Activated naive CD4-positive, alpha-beta T cell treated with anti-CD3 and anti-CD28 coated beads, Interleukin-2, amount 10 ng/mL, durations not matched to agents 7 days and 5 days (primary cell): ENCODE results near the gene AP2M1.

Experiments used
- CTCF ChIA-PET: fragments of 350-600 bp; sonication (Branson Sonifier 250); formaldehyde crosslinking; loops from one replicate; lab custom pipeline; 2021; ENCODE audit warnings: antibody characterized with exemption; lab: Charles Lee
- DNase-seq: peaks from one replicate; pipeline ENCODE4 v3.0.0-alpha.2; 2020
- H3K27ac Mint-ChIP-seq: one replicate; pipeline ENCODE4 v1.8.0; 2021; ENCODE audit warnings: mild to moderate bottlenecking, moderate library complexity, mixed read lengths
- H3K27me3 Mint-ChIP-seq: one replicate; pipeline ENCODE4 v1.8.0; 2021; ENCODE audit warnings: mild to moderate bottlenecking, mixed read lengths
- H3K36me3 Mint-ChIP-seq: one replicate; pipeline ENCODE4 v1.8.0; 2021; ENCODE audit warnings: mixed read lengths
- H3K4me1 Mint-ChIP-seq: one replicate; pipeline ENCODE4 v1.8.0; 2021; ENCODE audit warnings: mixed read lengths
- H3K4me3 Mint-ChIP-seq: one replicate; pipeline ENCODE4 v1.8.0; 2021; ENCODE audit warnings: mild to moderate bottlenecking, moderate library complexity, mixed read lengths
- H3K9me3 Mint-ChIP-seq: one replicate; pipeline ENCODE4 v1.8.0; 2021; ENCODE audit warnings: mixed read lengths

AP2M1 gene

GRCh38 chr3:184166671-184167070 is 8.0 kb upstream of the AP2M1 start:
- Mint-ChIP-seq H3K4me1 (no peaks in the 10 kb centered on the region), H3K4me3 (no peak overlapping the region), H3K9me3 (no peaks in the 10 kb centered on the region), H3K27me3 (no peaks in the 10 kb centered on the region), H3K27ac (no peak overlapping the region), H3K36me3 (peaks cover 27% of the 10 kb centered on the region)
- CTCF ChIA-PET = no interaction called here
- DNase-seq = no peak

- H3K36me3 Mint-ChIP-seq = peaks cover 28% of the 10 kb centered on the region
- no peak overlapping the region for H3K27ac Mint-ChIP-seq
- H3K9me3 Mint-ChIP-seq = no peaks in the 10 kb centered on the region
- H3K4me1 Mint-ChIP-seq = no peaks in the 10 kb centered on the region
- no peak overlapping the region for H3K4me3 Mint-ChIP-seq
- DNase-seq = no peak
- CTCF ChIA-PET = no interaction called here
- H3K27me3 Mint-ChIP-seq = no peaks in the 10 kb centered on the region
Observed at GRCh38 chr3:184167786-184168185, 6.9 kb upstream of the AP2M1 start.

GRCh38 chr3:184168363-184169120 is 6.1 kb upstream of the AP2M1 start:
- Mint-ChIP-seq H3K36me3 (peaks cover 26% of the 10 kb centered on the region), H3K27ac (no peak overlapping the region), H3K4me3 (no peak overlapping the region), H3K27me3 (no peaks in the 10 kb centered on the region), H3K9me3 (no peaks in the 10 kb centered on the region), H3K4me1 (peaks cover under 1% of the 10 kb centered on the region)
- CTCF ChIA-PET = interaction anchor here (1.3 kb wide), 1 partner anchor 9 kb away, joined by 3 read pairs; no protein-coding TSS in a partner anchor
- DNase-seq = no peak

- peaks cover 8% of the 10 kb centered on the region for H3K4me1 Mint-ChIP-seq
- H3K36me3 Mint-ChIP-seq = peaks cover 19% of the 10 kb centered on the region
- CTCF ChIA-PET = interaction anchor here (0.5 to 1.3 kb wide), 2 partner anchors 11 to 20 kb away, joined by 3 read pairs; no protein-coding TSS in a partner anchor
- H3K4me3 Mint-ChIP-seq = no peak overlapping the region
- H3K27ac Mint-ChIP-seq = no peak overlapping the region
- no peaks in the 10 kb centered on the region for H3K27me3 Mint-ChIP-seq
- no peaks in the 10 kb centered on the region for H3K9me3 Mint-ChIP-seq
- no peak for DNase-seq
Observed at GRCh38 chr3:184169896-184170875, 4.5 kb upstream of the AP2M1 start.

- no peak overlapping the region for H3K4me3 Mint-ChIP-seq
- no peak for DNase-seq
- H3K27ac Mint-ChIP-seq = no peak overlapping the region
- H3K27me3 Mint-ChIP-seq = no peaks in the 10 kb centered on the region
- peaks cover 22% of the 10 kb centered on the region for H3K4me1 Mint-ChIP-seq
- CTCF ChIA-PET = no interaction called here
- no peaks in the 10 kb centered on the region for H3K9me3 Mint-ChIP-seq
- H3K36me3 Mint-ChIP-seq = peaks cover 19% of the 10 kb centered on the region
Observed at GRCh38 chr3:184171562-184171961, 3.1 kb upstream of the AP2M1 start.

GRCh38 chr3:184172681-184173373 is 1.8 kb upstream of the AP2M1 start:
- H3K4me3 Mint-ChIP-seq = no peak overlapping the region
- CTCF ChIA-PET = interaction anchor here (0.6 to 1.5 kb wide), 2 partner anchors 21 to 55 kb away, joined by 3 read pairs; no protein-coding TSS in a partner anchor
- peaks cover 18% of the 10 kb centered on the region for H3K36me3 Mint-ChIP-seq
- no peaks in the 10 kb centered on the region for H3K9me3 Mint-ChIP-seq
- H3K4me1 Mint-ChIP-seq = peaks cover 25% of the 10 kb centered on the region
- no peak overlapping the region for H3K27ac Mint-ChIP-seq
- H3K27me3 Mint-ChIP-seq = no peaks in the 10 kb centered on the region
- DNase-seq = no peak

- peaks cover 23% of the 10 kb centered on the region for H3K36me3 Mint-ChIP-seq
- H3K9me3 Mint-ChIP-seq = no peaks in the 10 kb centered on the region
- H3K4me1 Mint-ChIP-seq = peaks cover 30% of the 10 kb centered on the region
- H3K4me3 Mint-ChIP-seq = no peak overlapping the region
- H3K27ac Mint-ChIP-seq = no peak overlapping the region
- no peaks in the 10 kb centered on the region for H3K27me3 Mint-ChIP-seq
- CTCF ChIA-PET = interaction anchor here (1.5 kb wide), 1 partner anchor 54 kb away, joined by 3 read pairs; no protein-coding TSS in a partner anchor
- no peak for DNase-seq
Observed at GRCh38 chr3:184173374-184173722, 1.3 kb upstream of the AP2M1 start.

- Mint-ChIP-seq H3K4me1 (peaks cover 30% of the 10 kb centered on the region), H3K4me3 (peak overlapping the region; percentile 91), H3K9me3 (no peaks in the 10 kb centered on the region), H3K27ac (peak overlapping the region; percentile 85), H3K36me3 (peaks cover 30% of the 10 kb centered on the region), H3K27me3 (no peaks in the 10 kb centered on the region)
- DNase-seq = no peak
- CTCF ChIA-PET = interaction anchor here (1.0 to 1.5 kb wide), 2 partner anchors 53 to 115 kb away, joined by 3 read pairs; no protein-coding TSS in a partner anchor
Observed at GRCh38 chr3:184174284-184174645, 390 bp upstream of the AP2M1 start.

GRCh38 chr3:184175506-184175905 is 851 bp downstream of the AP2M1 start:
- CTCF ChIA-PET = no interaction called here
- H3K27me3 Mint-ChIP-seq = no peaks in the 10 kb centered on the region
- DNase-seq = no peak
- peaks cover 30% of the 10 kb centered on the region for H3K4me1 Mint-ChIP-seq
- H3K9me3 Mint-ChIP-seq = no peaks in the 10 kb centered on the region
- H3K36me3 Mint-ChIP-seq = peaks cover 39% of the 10 kb centered on the region
- H3K27ac Mint-ChIP-seq = peak overlapping the region; percentile 85
- peak overlapping the region; percentile 91 for H3K4me3 Mint-ChIP-seq

GRCh38 chr3:184175981-184176376 is 1.3 kb downstream of the AP2M1 start:
- peaks cover 42% of the 10 kb centered on the region for H3K36me3 Mint-ChIP-seq
- H3K4me1 Mint-ChIP-seq = peaks cover 30% of the 10 kb centered on the region
- no peak for DNase-seq
- peak overlapping the region; percentile 85 for H3K27ac Mint-ChIP-seq
- CTCF ChIA-PET = no interaction called here
- H3K9me3 Mint-ChIP-seq = no peaks in the 10 kb centered on the region
- H3K27me3 Mint-ChIP-seq = no peaks in the 10 kb centered on the region
- H3K4me3 Mint-ChIP-seq = peak overlapping the region; percentile 91

GRCh38 chr3:184176377-184177330 is 2.0 kb downstream of the AP2M1 start:
- Mint-ChIP-seq H3K9me3 (no peaks in the 10 kb centered on the region), H3K27ac (no peak overlapping the region), H3K4me3 (peak overlapping the region; percentile 91), H3K36me3 (peaks cover 42% of the 10 kb centered on the region), H3K4me1 (peaks cover 30% of the 10 kb centered on the region), H3K27me3 (no peaks in the 10 kb centered on the region)
- CTCF ChIA-PET = interaction anchor here (0.6 to 1.0 kb wide), 2 partner anchors 129 to 389 kb away, joined by 3 read pairs; no protein-coding TSS in a partner anchor
- DNase-seq = no peak

GRCh38 chr3:184177331-184177731 is 2.7 kb downstream of the AP2M1 start:
- Mint-ChIP-seq H3K9me3 (no peaks in the 10 kb centered on the region), H3K27ac (no peak overlapping the region), H3K27me3 (no peaks in the 10 kb centered on the region), H3K36me3 (peaks cover 43% of the 10 kb centered on the region), H3K4me1 (peaks cover 30% of the 10 kb centered on the region), H3K4me3 (no peak overlapping the region)
- DNase-seq = no peak
- CTCF ChIA-PET = interaction anchor here (1.0 kb wide), 1 partner anchor 128 kb away, joined by 3 read pairs; no protein-coding TSS in a partner anchor

GRCh38 chr3:184177767-184178306 is 3.2 kb downstream of the AP2M1 start:
- Mint-ChIP-seq H3K36me3 (peaks cover 48% of the 10 kb centered on the region), H3K4me1 (peaks cover 30% of the 10 kb centered on the region), H3K9me3 (no peaks in the 10 kb centered on the region), H3K27me3 (no peaks in the 10 kb centered on the region), H3K27ac (no peak overlapping the region), H3K4me3 (no peak overlapping the region)
- DNase-seq = no peak
- CTCF ChIA-PET = no interaction called here
